ENCODE data around the gene SMPD4. TPM values are rescaled to one million over a fixed set of nuclear protein-coding genes. Genes with fewer than 3 reads are reported as not detected.
"Not testable (repeated sequence)": the region's sequence is repeated elsewhere in the genome, so short reads cannot be mapped to it uniquely, and the experiment has no call there.

SMPD4 gene
- total RNA-seq, 1 donor from 2014 or later: 35.7 TPM

GRCh38 chr2:130162968-130163367 lies 18.4 kb downstream of the SMPD4 start:
- intact Hi-C loops (cut with DNase I): no loop called here
- no peaks in the 10 kb centered on the region for H3K4me1 ChIP-seq
- no peak for ATAC-seq
- H3K36me3 ChIP-seq: peaks cover 78% of the 10 kb centered on the region
- no peak for DNase-seq
- H3K4me3 ChIP-seq: no peak overlapping the region
- H3K9me3 ChIP-seq: no peaks in the 10 kb centered on the region
- no peaks in the 10 kb centered on the region for H3K27me3 ChIP-seq (ENCODE audit: low read depth)
- no peak for TF ChIP-seq CTCF (IDR thresholded peaks at IDR 0.05)
- no peak overlapping the region for H3K27ac ChIP-seq

GRCh38 chr2:130162486-130162885 lies 18.9 kb downstream of the SMPD4 start:
- H3K27ac ChIP-seq; H3K4me1 ChIP-seq; H3K4me3 ChIP-seq; intact Hi-C loops (cut with DNase I); H3K27me3 ChIP-seq (ENCODE audit: low read depth); ATAC-seq; H3K9me3 ChIP-seq; DNase-seq: not testable (repeated sequence)
- H3K36me3 ChIP-seq: peaks cover 78% of the 10 kb centered on the region

- H3K4me1 ChIP-seq; intact Hi-C loops (cut with DNase I): not testable (repeated sequence)
Measured at GRCh38 chr2:130160838-130161705, 20.3 kb downstream of the SMPD4 start.

GRCh38 chr2:130160131-130160530 lies 21.3 kb downstream of the SMPD4 start:
- Histone ChIP-seq H3K27me3 (ENCODE audit: low read depth) (no peaks in the 10 kb centered on the region), H3K27ac (no peak overlapping the region), H3K36me3 (peaks cover 62% of the 10 kb centered on the region), H3K4me1 (no peaks in the 10 kb centered on the region), H3K4me3 (no peak overlapping the region), H3K9me3 (no peaks in the 10 kb centered on the region)
- ATAC-seq (no peak), DNase-seq (no peak)
- intact Hi-C loops (cut with DNase I): no loop called here
- no peak for TF ChIP-seq CTCF (IDR thresholded peaks at IDR 0.05)

More at GRCh38 chr2:130160838-130161705, 20.3 kb downstream of the SMPD4 start:
- peaks cover 66% of the 10 kb centered on the region for H3K36me3 ChIP-seq
- not testable (repeated sequence) for H3K27ac ChIP-seq; DNase-seq; ATAC-seq; H3K9me3 ChIP-seq; H3K4me3 ChIP-seq; H3K27me3 ChIP-seq (ENCODE audit: low read depth)

GRCh38 chr2:130159376-130159775 lies 22.0 kb downstream of the SMPD4 start:
- intact Hi-C loops (cut with DNase I); H3K27me3 ChIP-seq (ENCODE audit: low read depth); H3K9me3 ChIP-seq; H3K27ac ChIP-seq; H3K4me3 ChIP-seq; H3K4me1 ChIP-seq; DNase-seq; ATAC-seq: not testable (repeated sequence)
- H3K36me3 ChIP-seq: peaks cover 62% of the 10 kb centered on the region

- no peaks in the 10 kb centered on the region for H3K27me3 ChIP-seq (ENCODE audit: low read depth)
- H3K9me3 ChIP-seq: no peaks in the 10 kb centered on the region
- H3K4me1 ChIP-seq: no peaks in the 10 kb centered on the region
- no peak for TF ChIP-seq CTCF (IDR thresholded peaks at IDR 0.05)
- DNase-seq (no peak), ATAC-seq (no peak)
- H3K4me3 ChIP-seq: no peak overlapping the region
- H3K36me3 ChIP-seq: peaks cover 61% of the 10 kb centered on the region
- H3K27ac ChIP-seq: no peak overlapping the region
- intact Hi-C loops (cut with DNase I): no loop called here
Measured at GRCh38 chr2:130158631-130159030, 22.8 kb downstream of the SMPD4 start.

- DNase-seq; H3K4me1 ChIP-seq; intact Hi-C loops (cut with DNase I); H3K4me3 ChIP-seq; H3K27ac ChIP-seq; H3K9me3 ChIP-seq; ATAC-seq; H3K27me3 ChIP-seq (ENCODE audit: low read depth): not testable (repeated sequence)
- H3K36me3 ChIP-seq: peaks cover 61% of the 10 kb centered on the region
Measured at GRCh38 chr2:130157825-130158514, 23.4 kb downstream of the SMPD4 start.

- intact Hi-C loops (cut with DNase I); H3K4me1 ChIP-seq; H3K9me3 ChIP-seq; H3K27ac ChIP-seq; H3K4me3 ChIP-seq; H3K27me3 ChIP-seq (ENCODE audit: low read depth); ATAC-seq: not testable (repeated sequence)
- peaks cover 61% of the 10 kb centered on the region for H3K36me3 ChIP-seq
- DNase-seq: peak; percentile 42
Measured at GRCh38 chr2:130157354-130157753, 24.0 kb downstream of the SMPD4 start.

Measured in lower lobe of right lung (tissue), 2 donors.